HepG2 (cell line): Measurements from ENCODE around the gene TIMM13. TPM values are rescaled to one million over a fixed set of nuclear protein-coding genes. Genes with fewer than 3 reads are reported as not detected.

Experiments used
- ATAC-seq: fragments of 200-7000 bp; cut with Tn5 transposase; 3 replicates; pipeline ENCODE4 v1.9.1; 2020; ENCODE audit warnings: mild to moderate bottlenecking, moderate library complexity
- BruUV-seq: library from RNA; stranded (reverse); fragments of 400-500 nt; replicated peaks from 2 replicates; lab custom pipeline; 2021; lab: Mats Ljungman, UMichigan
- CTCF ChIA-PET: fragments of 300-600 bp; formaldehyde crosslinking; extraction: SDS; loops from one replicate; lab custom pipeline; 2021; ENCODE audit warnings: low total read pairs, inconsistent platforms, low intra/inter-chr PET ratio; lab: Yijun Ruan, JAX
- POLR2A ChIA-PET: fragments of 350-600 bp; sonication (Branson Sonifier 250); formaldehyde crosslinking; loops from one replicate; lab custom pipeline; 2020; ENCODE audit warnings: antibody characterized with exemption, inconsistent platforms; lab: Yijun Ruan, JAX
- DNase-seq: peaks from one replicate; pipeline ENCODE4 v3.0.0-alpha.2; 2015; ENCODE audit warnings: low spot score
- FAIRE-seq: peaks from 3 replicates; lab custom pipeline; 2011; peaks lifted over from hg19 to GRCh38; lab: Jason Lieb, UNC
- H2AFZ ChIP-seq: one replicate; pipeline ENCODE4 v1.6.1; 2011; ENCODE audit warnings: low read length, inconsistent platforms
- H3K27ac ChIP-seq: fragments of 300-600 bp; 3 replicates; pipeline ENCODE4 v1.8.0; 2011; ENCODE audit warnings: mixed run types, mild to moderate bottlenecking, mixed read lengths, low read length, inconsistent platforms; ENCODE audit not compliant: insufficient read depth; ENCODE audit errors: extremely low read length
- H3K27me3 ChIP-seq, 2 experiments: fragments of 200-600 bp in 1 of 2; 2 replicates in 1 of 2; 3 replicates in 1 of 2; pipeline versions ENCODE4 v1.6.0 to v1.8.0; 2011; ENCODE audit warnings: low read length in 2 of 2, mild to moderate bottlenecking in 2 of 2, moderate library complexity in 2 of 2, inconsistent platforms in 1 of 2; ENCODE audit not compliant: insufficient read depth in 2 of 2, control insufficient read depth in 1 of 2
- H3K36me3 ChIP-seq, 2 experiments: fragments of 200-600 bp in 1 of 2; replicated peaks in 1 of 2; 2 replicates in 1 of 2; 3 replicates in 1 of 2; pipeline versions ENCODE4 v1.5.1 to v1.8.0; 2011; ENCODE audit warnings: low read length in 2 of 2, inconsistent platforms in 1 of 2; ENCODE audit not compliant: insufficient read depth in 2 of 2, control insufficient read depth in 1 of 2
- H3K4me1 ChIP-seq: 2 replicates; pipeline ENCODE4 v1.5.1; 2012; ENCODE audit warnings: low read length, inconsistent platforms; ENCODE audit not compliant: insufficient read depth
- H3K4me2 ChIP-seq: 2 replicates; pipeline ENCODE4 v1.6.0; 2011; ENCODE audit warnings: low read depth, low read length, inconsistent platforms
- H3K4me3 ChIP-seq, 3 experiments: fragments of 200-600 bp in 1 of 3; sonication (generic), shearing (Covaris generic) in 1 of 3; replicated peaks in 1 of 3; 2 replicates each; pipeline ENCODE4 v1.5.1; 2011 to 2016; ENCODE audit warnings: low read length in 3 of 3, inconsistent platforms in 2 of 3, low read depth in 2 of 3, mild to moderate bottlenecking in 2 of 3, control low read depth in 1 of 3, mixed read lengths in 1 of 3; ENCODE audit not compliant: insufficient read depth in 1 of 3
- H3K79me2 ChIP-seq: one replicate; pipeline ENCODE4 v1.6.1; 2011; ENCODE audit warnings: low read length, inconsistent platforms; ENCODE audit not compliant: insufficient read depth
- H3K9ac ChIP-seq: 2 replicates; pipeline ENCODE4 v1.6.0; 2011; ENCODE audit warnings: mild to moderate bottlenecking, low read depth, low read length, inconsistent platforms; ENCODE audit not compliant: insufficient read depth
- H3K9me3 ChIP-seq: 2 replicates; pipeline ENCODE4 v1.5.1; 2012; ENCODE audit warnings: mild to moderate bottlenecking, low read length
- H4K20me1 ChIP-seq: 2 replicates; pipeline ENCODE4 v1.6.0; 2011; ENCODE audit warnings: inconsistent platforms, mild to moderate bottlenecking, low read length, moderate library complexity; ENCODE audit not compliant: insufficient read depth
- ATRX ChIP-seq: sonication (generic); formaldehyde crosslinking; IDR thresholded peaks from 2 replicates; pipeline ENCODE4 v1.4.0; 2020; ENCODE audit warnings: missing genetic modification reagents, borderline replicate concordance
- CBX5 ChIP-seq: sonication (generic); formaldehyde crosslinking; IDR thresholded peaks from 2 replicates; pipeline ENCODE4 v1.4.0; 2020; ENCODE audit warnings: missing genetic modification reagents, borderline replicate concordance
- FOXP1 ChIP-seq, 2 experiments: fragments of 450-650 bp in 1 of 2; IDR thresholded peaks; 2 replicates each; pipeline ENCODE4 v1.6.1; 2017 to 2018; ENCODE audit warnings: antibody characterized with exemption in 1 of 2
- KDM6A ChIP-seq: IDR thresholded peaks from 2 replicates; pipeline ENCODE4 v1.6.1; 2016; ENCODE audit warnings: low read depth
- MIER3 ChIP-seq: IDR thresholded peaks from 2 replicates; pipeline ENCODE4 v1.6.1; 2016; ENCODE audit warnings: missing compliant biosample characterization, borderline replicate concordance
- ZBTB4 ChIP-seq: sonication (generic); formaldehyde crosslinking; IDR thresholded peaks from 2 replicates; pipeline ENCODE4 v1.4.0; 2020; ENCODE audit warnings: missing genetic modification reagents, mild to moderate bottlenecking, borderline replicate concordance
- ZNF251 ChIP-seq: sonication (generic); formaldehyde crosslinking; IDR thresholded peaks from 2 replicates; pipeline ENCODE4 v1.9.0; 2021; ENCODE audit warnings: mild to moderate bottlenecking, missing genetic modification reagents
- ZNF776 ChIP-seq: sonication (generic); formaldehyde crosslinking; IDR thresholded peaks from 2 replicates; pipeline ENCODE4 v1.4.0; 2020; ENCODE audit warnings: mild to moderate bottlenecking, missing genetic modification reagents
- WGBS: methylation state at CpG from one replicate; pipeline ENCODE4 v1.1.6; 2017; ENCODE audit warnings: low lambda C conversion rate; 5-methylcytosine and 5-hydroxymethylcytosine counted together
- in situ Hi-C: cut with HindIII; loops from 2 replicates; pipeline ENCODE4 v1.10.0; 2017; ENCODE audit warnings: low pct_unique_long_range_greater_than_20kb; ENCODE audit not compliant: extremely low pct_ligation_motif_present
- intact Hi-C: fragments of 100-400 bp; cut with micrococcal nuclease; formaldehyde crosslinking; loops from one replicate; pipeline ENCODE4 v1.10.0; 2022; ENCODE audit not compliant: unreplicated experiment
- polyA plus RNA-seq, 8 experiments: library from polyadenylated mRNA; depleted of rRNA in 3 of 8; stranded (reverse) in 7 of 8; unstranded in 1 of 8; fragments of >200 nt; fragmentation: Illumina TruSeq in 4 of 8; extraction: Trizol in 4 of 8; gene quantifications; 2 replicates each; pipeline versions ENCODE4 v1.2.1 to v1.2.3, GENCODE V29; 2011 to 2016; ENCODE audit warnings: low read depth in 4 of 8, missing spikeins in 1 of 8, mixed read lengths in 1 of 8; ENCODE audit not compliant: insufficient read depth in 1 of 8
- total RNA-seq, 5 experiments: library from RNA; depleted of rRNA; stranded (reverse); fragments of >200 nt; fragmentation: Illumina TruSeq; extraction: Trizol; gene quantifications; 2 replicates each; pipeline ENCODE4 v1.2.3, GENCODE V29; 2016; ENCODE audit warnings: low read depth in 1 of 5
- TF ChIP-seq, protein P1 (sequence below): sonication (generic); formaldehyde crosslinking; IDR thresholded peaks from 2 replicates; pipeline ENCODE4 v1.5.0; 2020; ENCODE audit warnings: mild to moderate bottlenecking, missing genetic modification reagents, borderline replicate concordance

The TIMM13 gene
- total and polyA plus RNA-seq, 2 of the 13 experiments (the other 11 are each of a cell fraction or from before 2014, with no cell fraction given) = 48.4 to 108 TPM

- no TSS peak for BruUV-seq
- in situ Hi-C loops = no loop called here
- FAIRE-seq = no peak
- H3K4me3 ChIP-seq = no peak overlapping the region
- CTCF ChIA-PET = no interaction called here
- no peak overlapping the region for H3K27ac ChIP-seq
- intact Hi-C loops = no loop called here
- POLR2A ChIA-PET = interaction anchor here (3.7 kb wide), 1 partner anchor 13 kb away, joined by 15 read pairs; the partner anchor contains the start of gene TIMM13
- no peaks in the 10 kb centered on the region for H3K27me3 ChIP-seq
- no peak overlapping the region for H3K4me2 ChIP-seq
- WGBS = 95% methylated on average over 1 of the region's 1 CpG
- no peak for ATAC-seq
- H3K79me2 ChIP-seq = peaks cover 9% of the 10 kb centered on the region
- no peak for DNase-seq
- H4K20me1 ChIP-seq = no peaks in the 10 kb centered on the region
- no peaks in the 10 kb centered on the region for H3K9me3 ChIP-seq
- H3K4me1 ChIP-seq = no peaks in the 10 kb centered on the region
- peaks cover 32 to 66% of the 10 kb centered on the region in 2 experiments; a peak in 4 of 5 replicates for H3K36me3 ChIP-seq
- H3K9ac ChIP-seq = no peak overlapping the region
- no peak overlapping the region for H2AFZ ChIP-seq
- TF ChIP-seq ZNF251 (CRISPR knock-in tag) = no peak
- no peak for TF ChIP-seq ZBTB4 (CRISPR knock-in tag)
- TF ChIP-seq ATRX (CRISPR knock-in tag) = no peak
- no peak for TF ChIP-seq CBX5 (CRISPR knock-in tag)
- TF ChIP-seq, protein P1, sequence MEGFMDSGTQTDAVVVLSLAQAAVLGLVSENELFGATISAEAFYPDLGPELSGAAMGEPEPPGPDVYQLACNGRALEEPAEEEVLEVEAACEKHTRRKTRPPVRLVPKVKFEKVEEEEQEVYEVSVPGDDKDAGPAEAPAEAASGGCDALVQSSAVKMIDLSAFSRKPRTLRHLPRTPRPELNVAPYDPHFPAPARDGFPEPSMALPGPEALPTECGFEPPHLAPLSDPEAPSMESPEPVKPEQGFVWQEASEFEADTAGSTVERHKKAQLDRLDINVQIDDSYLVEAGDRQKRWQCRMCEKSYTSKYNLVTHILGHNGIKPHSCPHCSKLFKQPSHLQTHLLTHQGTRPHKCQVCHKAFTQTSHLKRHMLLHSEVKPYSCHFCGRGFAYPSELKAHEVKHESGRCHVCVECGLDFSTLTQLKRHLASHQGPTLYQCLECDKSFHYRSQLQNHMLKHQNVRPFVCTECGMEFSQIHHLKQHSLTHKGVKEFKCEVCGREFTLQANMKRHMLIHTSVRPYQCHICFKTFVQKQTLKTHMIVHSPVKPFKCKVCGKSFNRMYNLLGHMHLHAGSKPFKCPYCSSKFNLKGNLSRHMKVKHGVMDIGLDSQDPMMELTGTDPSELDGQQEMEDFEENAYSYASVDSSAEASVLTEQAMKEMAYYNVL (CRISPR knock-in tag) = peak; percentile 50; the same call in 1 of the 2 replicates
- no peak for TF ChIP-seq KDM6A (CRISPR knock-in tag)
- no peak for TF ChIP-seq ZNF776 (CRISPR knock-in tag)
- no peak for TF ChIP-seq MIER3 (CRISPR knock-in tag)
- peak; percentile 44; the same call in 1 of the 2 replicates for TF ChIP-seq FOXP1 (IDR thresholded peaks at IDR 0.05)
- TF ChIP-seq FOXP1 (CRISPR knock-in tag; IDR thresholded peaks at IDR 0.05) = no peak
Observed at GRCh38 chr19:2440515-2440914, 13.1 kb upstream of the TIMM13 start.
